GM21786 (cell line): ENCODE results near the gene PRPF19.

Experiments used
- ATAC-seq: cut with Tn5 transposase; IDR thresholded peaks from one replicate; pipeline ENCODE4 v1.9.1; 2021; ENCODE audit not compliant: unreplicated experiment

PRPF19 gene

GRCh38 chr11:60906132-60906972 lies at the start of gene PRPF19:
TSS of gene PRPF19 (minus strand) at chr11:60906585. CDS start at chr11:60906382, 203 bp downstream.
- ATAC-seq, result peak; percentile 62

GRCh38 chr11:60955571-60955970 lies 49.2 kb upstream of the PRPF19 start:
- ATAC-seq, result no peak

GRCh38 chr11:60954421-60954820 lies 48.0 kb upstream of the PRPF19 start:
- ATAC-seq, result no peak

DNA sequence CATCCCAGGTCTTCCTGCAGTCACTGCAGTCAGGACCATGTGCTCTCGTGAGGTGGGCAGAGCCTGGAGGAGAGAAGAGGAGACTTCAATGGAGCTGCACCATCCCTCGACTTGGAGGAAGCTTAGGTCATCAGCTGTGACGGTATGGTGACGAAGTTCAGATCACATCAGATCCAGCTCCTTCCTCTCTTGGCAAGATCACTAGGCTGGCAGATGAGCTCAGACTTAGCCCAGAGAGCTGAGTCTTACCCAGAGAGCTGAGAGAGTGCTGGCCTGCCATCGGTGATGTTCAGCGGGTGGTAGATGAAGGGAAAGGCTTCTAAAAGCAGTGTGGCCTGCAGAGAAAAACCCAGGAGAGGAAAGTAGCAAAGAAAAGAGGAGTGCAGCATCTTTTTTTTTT lies 47.4 kb upstream of the PRPF19 start:
- ATAC-seq, result no peak

- ATAC-seq, result no peak
Measured at GRCh38 chr11:60952742-60953170, 46.4 kb upstream of the PRPF19 start.

DNA sequence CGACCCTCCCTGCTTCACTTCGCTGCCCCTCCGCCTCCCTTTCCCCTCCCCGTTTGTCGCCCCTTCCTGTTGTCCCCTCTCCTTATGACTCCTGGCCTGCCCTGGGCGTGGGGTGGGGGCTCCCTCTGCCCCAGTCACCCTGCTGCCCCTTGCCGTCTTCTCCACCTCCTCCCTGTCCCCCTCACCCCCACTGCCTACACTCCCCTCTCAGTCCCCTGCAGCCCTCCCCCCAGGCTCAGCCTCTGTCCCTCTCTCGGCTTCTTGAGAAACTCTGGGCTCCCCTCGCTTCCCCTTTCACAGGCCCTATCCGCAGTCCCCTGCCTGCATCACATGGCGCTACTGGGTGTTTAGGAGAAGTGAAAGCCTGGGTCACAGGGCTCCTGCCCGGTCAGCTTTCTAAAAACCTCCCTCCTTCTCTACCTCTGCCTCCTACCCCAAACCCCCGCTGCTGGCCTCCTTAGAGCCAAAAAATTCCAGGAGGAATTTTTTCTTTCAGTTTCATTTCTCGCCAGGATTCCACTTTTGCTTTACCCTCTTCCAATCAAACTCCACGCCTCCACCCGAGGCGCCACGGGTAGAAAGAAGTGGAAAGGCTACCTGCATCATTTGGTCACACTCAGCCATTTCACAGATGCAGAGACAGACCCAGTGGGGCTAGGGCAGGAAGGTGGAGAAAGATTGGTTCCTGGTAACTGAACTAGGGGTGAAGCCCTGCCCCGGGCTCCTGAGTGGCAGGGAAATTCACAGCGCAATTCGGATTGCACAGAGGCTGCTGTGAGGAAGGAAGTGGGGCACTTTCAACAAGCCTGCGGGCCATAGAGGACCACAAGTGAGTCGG lies 45.7 kb upstream of the PRPF19 start, which contains the start of gene SLC15A3:
Gene SLC15A3 (minus strand): TSS at position 273 of the 838 bp plus-strand sequence. CDS start 625 bp downstream, outside the sequence.
- ATAC-seq, result peak; percentile 83

- no peak for ATAC-seq
Measured at GRCh38 chr11:60951606-60951903, 45.2 kb upstream of the PRPF19 start.

DNA sequence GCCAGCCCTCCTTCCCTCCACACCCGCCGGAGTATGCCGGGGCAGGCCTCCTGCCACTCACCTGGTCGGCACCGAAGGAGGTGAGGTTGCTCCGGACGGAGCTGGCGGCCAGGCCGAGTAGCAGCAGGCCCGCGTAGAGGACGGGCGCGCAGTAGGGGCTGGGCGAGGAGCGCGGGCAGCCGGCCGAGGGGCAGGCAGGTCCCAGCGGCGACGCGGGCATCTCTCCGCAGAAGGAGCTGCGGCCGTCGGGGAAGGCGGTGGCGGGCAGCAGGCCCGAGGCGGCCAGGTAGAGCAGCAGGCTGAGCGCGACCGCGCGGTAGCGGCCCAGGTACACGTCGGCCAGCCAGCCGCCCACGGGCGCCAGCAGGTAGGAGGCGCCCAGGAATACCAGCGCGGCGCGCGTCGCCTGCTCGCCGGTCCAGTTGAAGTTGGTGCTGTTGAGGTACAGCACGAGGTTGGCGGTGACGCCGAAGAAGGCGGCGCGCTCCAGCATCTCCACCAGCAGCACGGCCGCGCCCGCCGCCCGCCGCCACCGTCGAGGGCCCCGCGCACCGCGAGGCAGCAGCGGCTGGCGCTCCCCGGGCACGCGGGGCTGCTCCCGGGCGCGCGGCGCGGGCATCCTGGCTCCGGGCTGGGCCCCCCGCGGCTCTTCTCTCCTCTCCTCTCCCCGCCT lies 44.7 kb upstream of the PRPF19 start:
- ATAC-seq, result no peak

- ATAC-seq, result no peak
Measured at GRCh38 chr11:60950024-60950423, 43.6 kb upstream of the PRPF19 start.

GRCh38 chr11:60948250-60948649 lies 41.9 kb upstream of the PRPF19 start:
- ATAC-seq, result no peak

- ATAC-seq, result no peak
Measured at GRCh38 chr11:60947700-60948099, 41.3 kb upstream of the PRPF19 start.

GRCh38 chr11:60946601-60947264 lies 40.3 kb upstream of the PRPF19 start:
- no peak for ATAC-seq

- no peak for ATAC-seq
Measured at GRCh38 chr11:60945295-60945667, 38.9 kb upstream of the PRPF19 start.

DNA sequence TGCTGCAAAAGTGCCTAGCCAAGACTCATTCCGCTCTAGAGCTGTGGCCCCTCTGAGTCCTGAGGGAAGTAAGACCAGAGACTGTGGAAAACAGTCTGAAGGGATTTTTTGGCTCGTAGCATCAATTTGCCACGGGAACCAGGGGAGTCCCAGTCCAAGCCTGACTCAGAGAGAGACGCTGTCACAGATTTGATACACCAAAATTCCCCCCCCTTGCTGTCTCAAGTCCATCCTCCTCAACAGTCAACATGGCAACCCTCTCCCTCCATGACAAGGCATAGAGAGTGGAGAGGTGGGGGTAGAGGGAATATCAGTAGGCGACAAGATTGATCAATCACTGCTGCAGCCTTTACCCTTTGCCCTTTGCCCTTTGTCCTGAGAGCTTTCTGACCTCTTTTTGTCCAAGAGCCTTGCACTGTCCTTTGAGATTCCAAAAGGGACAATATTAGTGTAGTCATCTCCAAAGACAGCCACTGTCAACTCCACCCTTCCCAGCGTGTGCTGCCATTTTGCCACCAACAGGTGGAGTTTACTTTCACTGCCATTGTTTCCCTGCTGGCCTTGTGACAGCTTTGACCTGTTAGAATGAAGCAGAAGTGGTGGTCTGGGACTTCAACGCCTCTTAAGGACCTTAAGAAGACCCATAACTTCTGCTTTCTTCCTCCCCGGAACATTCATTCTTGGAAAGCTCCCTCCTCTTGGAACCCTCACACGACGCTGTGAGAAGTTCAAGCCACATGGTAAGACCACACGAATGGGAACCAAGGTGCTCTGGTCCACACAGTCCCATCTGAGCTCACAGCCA lies 38.3 kb upstream of the PRPF19 start:
- no peak for ATAC-seq

- ATAC-seq, result no peak
Measured at GRCh38 chr11:60942970-60943565, 36.7 kb upstream of the PRPF19 start.

DNA sequence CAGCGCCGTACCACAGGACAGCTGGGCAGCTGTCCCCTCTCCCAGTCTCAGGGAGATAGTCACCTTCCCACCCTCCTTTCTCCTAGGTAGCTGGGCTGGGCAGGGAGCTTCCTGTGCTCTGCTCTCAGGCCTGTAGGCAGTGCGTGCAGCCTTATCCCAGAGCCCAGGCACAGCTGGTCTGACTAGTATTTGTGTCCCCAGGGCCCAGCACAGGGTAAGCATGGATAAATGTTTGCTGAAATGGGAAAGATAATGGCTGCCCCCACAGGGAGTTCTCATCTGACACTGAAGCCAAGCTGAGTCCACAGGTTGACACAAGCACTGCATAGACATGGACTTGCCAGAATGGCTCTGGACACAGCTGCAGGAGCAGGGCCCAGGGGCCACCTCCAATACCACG lies 35.8 kb upstream of the PRPF19 start:
- ATAC-seq, result no peak

DNA sequence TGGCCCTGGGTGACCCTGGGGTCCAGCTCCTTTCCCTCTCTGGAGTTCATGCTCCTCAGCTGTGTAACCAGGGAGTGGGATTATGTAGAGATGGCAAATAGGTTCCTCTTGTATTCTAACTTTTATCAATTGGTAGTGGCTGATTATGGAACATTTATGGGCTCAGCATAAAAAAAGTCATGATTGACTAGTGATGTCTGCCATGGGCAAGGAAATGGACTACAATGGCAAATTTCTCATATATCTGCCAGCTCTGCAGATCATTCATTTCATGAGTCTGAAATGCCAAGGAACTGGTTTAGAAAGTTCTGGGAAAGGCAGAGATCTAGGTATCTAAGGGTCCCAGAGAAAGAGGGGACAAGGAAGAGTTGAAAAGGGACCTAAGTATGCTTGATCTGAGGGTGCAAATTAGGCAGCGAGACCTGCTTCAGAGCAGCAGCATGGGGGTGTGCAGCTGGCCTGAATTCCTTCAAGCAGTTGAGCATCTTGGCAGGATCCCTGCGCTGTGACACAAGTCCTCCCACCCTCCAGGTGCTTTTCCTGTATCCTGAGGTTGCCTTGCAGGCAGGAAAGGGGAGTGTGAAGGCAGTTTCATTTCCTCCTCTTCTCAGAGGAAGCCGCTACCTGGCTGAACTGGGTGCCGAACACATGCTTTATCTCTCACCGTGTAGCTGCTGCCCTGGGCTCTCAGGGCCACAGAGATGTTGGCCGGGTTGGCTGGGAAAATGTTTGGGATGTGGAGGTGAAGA lies 35.2 kb upstream of the PRPF19 start:
- ATAC-seq, result no peak

DNA sequence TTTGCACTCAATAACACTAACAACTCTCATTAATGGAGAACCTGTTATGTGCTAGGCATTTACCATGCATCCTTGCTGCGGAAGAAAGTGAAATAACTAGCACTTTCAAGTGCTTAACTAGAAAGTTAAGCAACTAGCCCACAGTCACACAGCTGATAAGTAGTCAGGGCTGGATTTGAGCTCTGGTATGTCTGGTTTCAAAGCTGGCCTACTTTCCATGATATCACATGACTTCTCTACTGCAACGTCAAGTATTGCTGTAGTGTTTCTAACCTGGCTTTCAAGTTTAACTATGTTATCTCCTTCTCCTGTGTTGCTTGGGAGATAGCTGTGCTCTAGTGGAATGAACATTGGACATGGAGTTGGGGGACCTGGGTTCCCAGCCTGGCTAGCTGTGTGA lies 33.5 kb upstream of the PRPF19 start:
- ATAC-seq, result no peak

GRCh38 chr11:60939301-60939700 lies 32.9 kb upstream of the PRPF19 start:
- no peak for ATAC-seq
